ENCODE results near the gene UBE2K.
"Not testable (repeated sequence)": the region's sequence is repeated elsewhere in the genome, so short reads cannot be mapped to it uniquely, and the experiment has no call there.

Gene UBE2K

GRCh38 chr4:39813761-39814160 is 115.8 kb downstream of the UBE2K start:
- not testable (repeated sequence) for DNase-seq

GRCh38 chr4:39814403-39815185 is 116.7 kb downstream of the UBE2K start:
- no peak for DNase-seq

- DNase-seq, result no peak
These were observed 120.7 kb downstream of the UBE2K start for GRCh38 chr4:39818646-39819045.

DNA sequence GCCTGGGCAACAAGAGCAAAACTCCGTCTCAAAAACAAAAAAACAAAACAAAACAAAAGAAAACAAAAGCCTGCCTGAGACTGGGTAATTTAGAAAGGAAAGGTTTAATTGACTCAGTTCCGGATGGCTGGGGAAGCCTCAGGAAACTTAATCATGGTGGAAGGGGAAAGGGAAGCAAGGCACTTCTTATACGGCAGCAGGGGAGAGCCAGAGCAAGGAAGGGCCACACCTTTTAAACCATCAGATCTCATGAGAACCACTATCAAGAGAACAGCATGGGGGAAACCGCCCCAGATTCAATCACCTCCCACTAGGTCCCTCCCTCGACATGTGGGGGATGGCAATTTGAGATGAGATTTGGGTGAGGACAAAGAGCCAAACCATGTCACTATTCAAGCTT is 122.2 kb downstream of the UBE2K start:
- DNase-seq, result no peak

- no peak for DNase-seq
These were observed 124.0 kb downstream of the UBE2K start for GRCh38 chr4:39821951-39822350.

DNA sequence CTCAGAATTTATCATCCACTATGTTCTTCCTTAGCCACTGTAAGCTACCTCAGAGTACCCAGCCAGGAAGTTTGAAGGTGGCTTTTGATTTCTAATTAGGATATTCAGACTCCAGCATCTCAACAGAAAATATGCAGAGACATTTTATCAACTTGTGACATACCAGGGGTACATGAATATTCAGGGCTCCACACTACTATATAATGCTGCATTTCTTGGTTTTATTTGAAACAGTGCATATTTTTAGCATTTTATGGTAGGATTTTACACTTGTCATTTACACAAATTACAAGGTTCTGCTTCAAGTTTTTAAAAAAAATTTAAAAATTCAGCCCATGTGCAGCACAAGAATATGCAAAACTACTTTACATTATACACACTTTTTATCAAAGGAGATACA is 124.7 kb downstream of the UBE2K start:
- no peak for DNase-seq

GRCh38 chr4:39823191-39823590 is 125.3 kb downstream of the UBE2K start:
- no peak for DNase-seq

DNA sequence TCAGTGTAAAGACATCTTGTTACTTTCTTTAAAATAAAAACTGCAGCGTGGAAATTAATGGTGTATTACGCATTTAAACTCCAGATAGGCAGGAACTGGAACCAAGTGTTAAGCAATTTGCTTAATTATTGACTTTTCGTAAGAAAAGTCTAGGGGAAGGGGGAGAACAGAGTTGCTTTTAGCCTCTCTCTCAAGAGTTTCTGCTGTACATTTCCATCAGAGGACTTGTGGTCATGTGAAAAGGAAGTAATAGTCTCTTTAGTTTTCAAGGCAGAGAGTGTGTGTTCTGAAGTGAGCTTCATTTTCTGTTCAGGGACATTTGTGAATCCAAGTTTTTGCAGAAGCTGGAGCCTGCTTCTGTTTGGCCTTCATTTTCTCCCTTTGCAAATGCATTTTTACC is 127.2 kb downstream of the UBE2K start:
- no peak for DNase-seq

- DNase-seq, result no peak
These were observed 127.8 kb downstream of the UBE2K start for GRCh38 chr4:39825741-39826231.
